ENCODE results near the gene MLKL.

MLKL gene

DNA sequence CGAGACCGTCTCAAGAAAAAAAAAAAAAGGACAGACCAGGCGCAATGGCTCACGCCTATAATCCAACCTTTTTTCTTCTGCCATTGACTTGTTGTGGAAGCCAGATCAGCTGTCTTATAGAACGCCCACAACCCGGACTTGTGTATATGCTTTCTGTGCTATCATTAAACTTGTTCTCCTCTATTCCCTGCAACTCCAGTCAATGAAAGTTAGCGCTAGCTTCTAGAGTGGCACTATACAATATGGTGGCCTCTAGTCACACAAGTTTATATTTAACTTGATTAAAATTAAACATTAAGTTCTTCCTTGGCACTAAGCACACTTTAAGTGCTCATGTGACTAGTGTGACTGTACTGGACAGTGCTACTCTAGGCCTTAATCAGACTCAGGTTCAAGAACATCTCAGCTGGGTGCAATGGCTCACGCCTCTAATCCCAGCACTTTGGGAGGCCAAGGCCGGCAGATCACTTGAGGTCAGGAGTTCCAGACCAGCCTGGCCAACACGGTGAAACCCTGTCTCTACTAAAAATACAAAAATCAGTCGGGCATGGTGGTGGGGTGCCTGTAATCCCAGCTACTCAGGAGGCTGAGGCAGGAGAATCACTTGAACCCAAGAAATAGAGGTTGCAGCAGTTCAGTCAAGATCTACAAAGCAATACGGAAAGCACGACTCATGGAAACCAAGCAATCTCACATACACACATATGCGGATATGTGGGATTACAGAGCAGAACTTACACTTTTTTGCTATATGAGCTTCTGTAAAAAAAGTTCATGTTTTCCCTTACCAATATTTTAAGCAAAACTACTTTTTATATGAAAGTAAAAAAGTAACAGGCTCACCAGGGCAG lies 74.9 kb downstream of the MLKL start:
- no peak for DNase-seq (ENCODE audit: low read depth in 1 of 2, low spot score in 1 of 2)
- H3K4me3 ChIP-seq (replicated peaks; ENCODE audit: insufficient read depth, low read length), result no peak overlapping the region
- no peaks in the 10 kb centered on the region for H3K27me3 ChIP-seq (ENCODE audit: insufficient read depth, poor library complexity, severe bottlenecking)
- TF ChIP-seq, protein P1, sequence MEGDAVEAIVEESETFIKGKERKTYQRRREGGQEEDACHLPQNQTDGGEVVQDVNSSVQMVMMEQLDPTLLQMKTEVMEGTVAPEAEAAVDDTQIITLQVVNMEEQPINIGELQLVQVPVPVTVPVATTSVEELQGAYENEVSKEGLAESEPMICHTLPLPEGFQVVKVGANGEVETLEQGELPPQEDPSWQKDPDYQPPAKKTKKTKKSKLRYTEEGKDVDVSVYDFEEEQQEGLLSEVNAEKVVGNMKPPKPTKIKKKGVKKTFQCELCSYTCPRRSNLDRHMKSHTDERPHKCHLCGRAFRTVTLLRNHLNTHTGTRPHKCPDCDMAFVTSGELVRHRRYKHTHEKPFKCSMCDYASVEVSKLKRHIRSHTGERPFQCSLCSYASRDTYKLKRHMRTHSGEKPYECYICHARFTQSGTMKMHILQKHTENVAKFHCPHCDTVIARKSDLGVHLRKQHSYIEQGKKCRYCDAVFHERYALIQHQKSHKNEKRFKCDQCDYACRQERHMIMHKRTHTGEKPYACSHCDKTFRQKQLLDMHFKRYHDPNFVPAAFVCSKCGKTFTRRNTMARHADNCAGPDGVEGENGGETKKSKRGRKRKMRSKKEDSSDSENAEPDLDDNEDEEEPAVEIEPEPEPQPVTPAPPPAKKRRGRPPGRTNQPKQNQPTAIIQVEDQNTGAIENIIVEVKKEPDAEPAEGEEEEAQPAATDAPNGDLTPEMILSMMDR (IDR thresholded peaks at IDR 0.05; ENCODE audit: insufficient read depth, low read length), result no peak
- no peak for TF ChIP-seq SPI1 (IDR thresholded peaks at IDR 0.05; ENCODE audit: borderline replicate concordance, low read depth)
- no peak for TF ChIP-seq POLR2AphosphoS5 (IDR thresholded peaks at IDR 0.05; ENCODE audit: low read depth)
- H3K27ac ChIP-seq (replicated peaks), result no peak overlapping the region

DNA sequence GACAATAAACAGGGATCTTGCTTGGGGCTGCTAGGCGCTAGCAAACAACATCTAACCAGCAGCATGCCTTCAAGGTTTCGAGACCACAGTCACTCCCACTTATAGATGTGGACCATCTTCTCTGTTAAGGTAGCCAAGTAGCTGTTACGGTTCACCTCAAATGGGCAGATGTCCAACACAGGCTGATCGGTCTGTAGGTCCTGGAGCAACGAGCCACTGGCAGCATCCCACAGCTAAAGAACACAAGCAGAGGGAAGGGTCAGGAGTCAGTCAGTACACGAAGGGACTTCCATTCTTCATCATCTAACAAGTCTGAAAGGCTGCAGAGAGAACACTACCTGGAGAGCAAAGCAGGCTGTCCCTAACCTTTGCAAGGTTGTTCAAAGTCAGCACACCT lies 76.8 kb downstream of the MLKL start:
- Histone ChIP-seq H3K4me3 (replicated peaks; ENCODE audit: insufficient read depth, low read length) (no peak overlapping the region), H3K27me3 (ENCODE audit: insufficient read depth, poor library complexity, severe bottlenecking) (no peaks in the 10 kb centered on the region), H3K27ac (replicated peaks) (no peak overlapping the region)
- DNase-seq (ENCODE audit: low read depth in 1 of 2, low spot score in 1 of 2), result no peak
- no peak for TF ChIP-seq POLR2AphosphoS5 (IDR thresholded peaks at IDR 0.05; ENCODE audit: low read depth)
- TF ChIP-seq, protein P1 (IDR thresholded peaks at IDR 0.05; ENCODE audit: insufficient read depth, low read length), result no peak
- TF ChIP-seq GABPA (IDR thresholded peaks at IDR 0.05; ENCODE audit: low read depth), result no peak
- TF ChIP-seq, protein P2, sequence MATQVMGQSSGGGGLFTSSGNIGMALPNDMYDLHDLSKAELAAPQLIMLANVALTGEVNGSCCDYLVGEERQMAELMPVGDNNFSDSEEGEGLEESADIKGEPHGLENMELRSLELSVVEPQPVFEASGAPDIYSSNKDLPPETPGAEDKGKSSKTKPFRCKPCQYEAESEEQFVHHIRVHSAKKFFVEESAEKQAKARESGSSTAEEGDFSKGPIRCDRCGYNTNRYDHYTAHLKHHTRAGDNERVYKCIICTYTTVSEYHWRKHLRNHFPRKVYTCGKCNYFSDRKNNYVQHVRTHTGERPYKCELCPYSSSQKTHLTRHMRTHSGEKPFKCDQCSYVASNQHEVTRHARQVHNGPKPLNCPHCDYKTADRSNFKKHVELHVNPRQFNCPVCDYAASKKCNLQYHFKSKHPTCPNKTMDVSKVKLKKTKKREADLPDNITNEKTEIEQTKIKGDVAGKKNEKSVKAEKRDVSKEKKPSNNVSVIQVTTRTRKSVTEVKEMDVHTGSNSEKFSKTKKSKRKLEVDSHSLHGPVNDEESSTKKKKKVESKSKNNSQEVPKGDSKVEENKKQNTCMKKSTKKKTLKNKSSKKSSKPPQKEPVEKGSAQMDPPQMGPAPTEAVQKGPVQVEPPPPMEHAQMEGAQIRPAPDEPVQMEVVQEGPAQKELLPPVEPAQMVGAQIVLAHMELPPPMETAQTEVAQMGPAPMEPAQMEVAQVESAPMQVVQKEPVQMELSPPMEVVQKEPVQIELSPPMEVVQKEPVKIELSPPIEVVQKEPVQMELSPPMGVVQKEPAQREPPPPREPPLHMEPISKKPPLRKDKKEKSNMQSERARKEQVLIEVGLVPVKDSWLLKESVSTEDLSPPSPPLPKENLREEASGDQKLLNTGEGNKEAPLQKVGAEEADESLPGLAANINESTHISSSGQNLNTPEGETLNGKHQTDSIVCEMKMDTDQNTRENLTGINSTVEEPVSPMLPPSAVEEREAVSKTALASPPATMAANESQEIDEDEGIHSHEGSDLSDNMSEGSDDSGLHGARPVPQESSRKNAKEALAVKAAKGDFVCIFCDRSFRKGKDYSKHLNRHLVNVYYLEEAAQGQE (IDR thresholded peaks at IDR 0.05; ENCODE audit: insufficient replicate concordance, low read depth), result no peak
- TF ChIP-seq SPI1 (IDR thresholded peaks at IDR 0.05; ENCODE audit: borderline replicate concordance, low read depth), result no peak

DNA sequence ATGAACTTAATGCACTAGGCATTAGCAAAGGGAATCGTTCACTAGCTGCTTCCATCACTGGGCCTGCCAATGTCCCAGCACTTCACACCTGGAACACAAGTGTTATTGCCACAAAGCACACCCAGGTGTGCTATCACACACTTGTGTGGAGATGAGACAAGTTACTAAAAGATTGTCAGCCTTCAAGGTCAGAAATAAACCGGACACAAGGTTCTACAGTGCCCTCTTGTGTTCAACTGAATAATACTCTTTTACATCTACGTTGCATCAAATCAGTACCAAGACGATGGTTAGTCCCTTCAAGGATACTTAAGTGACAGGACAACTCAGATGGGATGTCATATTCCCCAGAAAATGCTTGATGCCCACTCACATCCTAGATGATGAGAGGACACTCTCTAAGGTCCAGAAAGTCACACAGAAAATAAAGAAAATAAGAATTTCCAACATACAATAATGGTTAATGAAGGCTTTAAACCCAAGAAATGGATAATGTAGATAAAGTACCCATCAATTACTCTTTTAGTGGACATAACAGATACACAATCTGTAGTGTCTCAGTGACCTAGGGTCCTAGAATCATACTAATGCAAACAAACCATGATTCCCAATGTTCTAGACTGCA lies 77.3 kb downstream of the MLKL start:
- no peak for DNase-seq (ENCODE audit: low read depth in 1 of 2, low spot score in 1 of 2)
- Histone ChIP-seq H3K27ac (replicated peaks) (no peak overlapping the region), H3K27me3 (ENCODE audit: insufficient read depth, poor library complexity, severe bottlenecking) (no peaks in the 10 kb centered on the region), H3K4me3 (replicated peaks; ENCODE audit: insufficient read depth, low read length) (no peak overlapping the region)
- TF ChIP-seq POLR2AphosphoS5 (IDR thresholded peaks at IDR 0.05; ENCODE audit: low read depth) (no peak), SPI1 (IDR thresholded peaks at IDR 0.05; ENCODE audit: borderline replicate concordance, low read depth) (no peak), GABPA (IDR thresholded peaks at IDR 0.05; ENCODE audit: low read depth) (no peak)
- TF ChIP-seq, protein P2 (IDR thresholded peaks at IDR 0.05; ENCODE audit: insufficient replicate concordance, low read depth), result no peak
- TF ChIP-seq, protein P1 (IDR thresholded peaks at IDR 0.05; ENCODE audit: insufficient read depth, low read length), result peak; percentile 53

Measured in HL-60 (cell line).